ENCODE results near the gene OPA1. TPM values are rescaled to one million over a fixed set of nuclear protein-coding genes. Genes with fewer than 3 reads are reported as not detected.
A peak's percentile ranks its signal among the peaks of the same experiment; 100 is the strongest.
"Not testable (repeated sequence)": the region's sequence is repeated elsewhere in the genome, so short reads cannot be mapped to it uniquely, and the experiment has no call there.

OPA1 gene
- total RNA-seq, 1 experiment from 2014 or later = 75.4 TPM

DNA sequence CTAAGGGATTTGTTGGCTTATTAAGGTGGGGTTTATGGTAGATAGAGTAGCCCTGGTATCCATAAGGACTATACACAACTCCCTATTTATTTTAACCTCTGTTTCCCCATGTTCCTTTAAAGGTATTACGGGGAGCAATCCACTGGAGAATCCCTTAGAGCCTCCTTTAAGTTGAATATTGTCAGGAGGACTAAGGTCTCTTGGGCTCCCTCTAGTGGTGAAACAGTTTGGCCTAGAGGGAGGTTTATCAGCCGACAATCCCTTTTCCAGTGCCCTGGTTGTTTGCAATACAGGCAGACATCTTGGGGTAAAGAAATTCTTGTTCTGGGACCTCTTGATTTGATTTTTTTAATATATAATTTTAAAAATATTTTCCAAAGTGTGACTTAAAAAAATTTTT lies 12.9 kb downstream of the OPA1 start:
- no peak overlapping the region for H3K56ac ChIP-seq (ENCODE audit: insufficient read length, low read depth, low read length)
- H3K4me3 Mint-ChIP-seq = no peak overlapping the region
- no peak overlapping the region for H2AK5ac ChIP-seq (ENCODE audit: insufficient read length, low read length)
- no peaks in the 10 kb centered on the region for H3K27me3 ChIP-seq (ENCODE audit: insufficient read depth, low read length)
- TF ChIP-seq, protein P1, sequence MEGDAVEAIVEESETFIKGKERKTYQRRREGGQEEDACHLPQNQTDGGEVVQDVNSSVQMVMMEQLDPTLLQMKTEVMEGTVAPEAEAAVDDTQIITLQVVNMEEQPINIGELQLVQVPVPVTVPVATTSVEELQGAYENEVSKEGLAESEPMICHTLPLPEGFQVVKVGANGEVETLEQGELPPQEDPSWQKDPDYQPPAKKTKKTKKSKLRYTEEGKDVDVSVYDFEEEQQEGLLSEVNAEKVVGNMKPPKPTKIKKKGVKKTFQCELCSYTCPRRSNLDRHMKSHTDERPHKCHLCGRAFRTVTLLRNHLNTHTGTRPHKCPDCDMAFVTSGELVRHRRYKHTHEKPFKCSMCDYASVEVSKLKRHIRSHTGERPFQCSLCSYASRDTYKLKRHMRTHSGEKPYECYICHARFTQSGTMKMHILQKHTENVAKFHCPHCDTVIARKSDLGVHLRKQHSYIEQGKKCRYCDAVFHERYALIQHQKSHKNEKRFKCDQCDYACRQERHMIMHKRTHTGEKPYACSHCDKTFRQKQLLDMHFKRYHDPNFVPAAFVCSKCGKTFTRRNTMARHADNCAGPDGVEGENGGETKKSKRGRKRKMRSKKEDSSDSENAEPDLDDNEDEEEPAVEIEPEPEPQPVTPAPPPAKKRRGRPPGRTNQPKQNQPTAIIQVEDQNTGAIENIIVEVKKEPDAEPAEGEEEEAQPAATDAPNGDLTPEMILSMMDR (conservative IDR thresholded peaks at IDR 0.05) = peak; percentile 92
- peaks cover 28 to 29% of the 10 kb centered on the region in 2 experiments for H3K9me3 Mint-ChIP-seq
- no peak overlapping the region for H4K91ac ChIP-seq (ENCODE audit: insufficient read length, low read depth, low read length)
- no peak overlapping the region for H3K23ac ChIP-seq (ENCODE audit: insufficient read length, low read depth, low read length)
- H3K9ac ChIP-seq (ENCODE audit: extremely low read depth, insufficient read length, low read length) = no peak overlapping the region
- no peak overlapping the region for H2BK120ac ChIP-seq (ENCODE audit: low read depth, low read length, poor library complexity, severe bottlenecking)
- no peak overlapping the region for H2BK12ac ChIP-seq (ENCODE audit: insufficient read length, low read depth, low read length)
- peaks cover 9% of the 10 kb centered on the region; the same call in 1 of the 2 replicates for H3K79me2 ChIP-seq (ENCODE audit: insufficient read depth, low read length)
- no peak overlapping the region for H3K4ac ChIP-seq (ENCODE audit: low read depth, low read length)
- no peak overlapping the region for H2BK15ac ChIP-seq (ENCODE audit: low read depth, low read length)
- H2BK5ac ChIP-seq (ENCODE audit: insufficient read length, low read length) = no peak overlapping the region
- no peaks in the 10 kb centered on the region for H3K4me1 ChIP-seq (ENCODE audit: insufficient read depth, low read length)
- DNase-seq = peak; percentile 59
- no peak overlapping the region for H3K14ac ChIP-seq (ENCODE audit: insufficient read depth, low read length)
- no peak overlapping the region for H4K8ac ChIP-seq (replicated peaks; ENCODE audit: insufficient read length, low read depth, low read length)
- H4K5ac ChIP-seq (ENCODE audit: insufficient read length, low read depth, low read length) = no peak overlapping the region
- WGBS (ENCODE audit: extremely low coverage, insufficient read length, low lambda C conversion rate) = no CpG with 5 or more reads among the region's 2 CpGs
- no peak overlapping the region for H3K27ac Mint-ChIP-seq
- peaks cover 22 to 29% (median 26%) of the 10 kb centered on the region in 3 experiments for H3K36me3 Mint-ChIP-seq (ENCODE audit: insufficient read depth in 1 of 3, low read depth in 3 of 3)
- H3K4me1 Mint-ChIP-seq = peaks cover 0 to 2% of the 10 kb centered on the region in 2 experiments; a peak in 1 of 4 replicates
- no peaks in the 10 kb centered on the region for H3K27me3 Mint-ChIP-seq (ENCODE audit: low read depth)
- H3K18ac ChIP-seq (ENCODE audit: insufficient read length, low read depth, low read length) = no peak overlapping the region
- H3K4me2 ChIP-seq (ENCODE audit: insufficient read depth, insufficient read length, low read length) = no peak overlapping the region
- no peak overlapping the region for H3T11ph ChIP-seq (ENCODE audit: low read length)
- H2BK20ac ChIP-seq (ENCODE audit: low read depth, low read length, poor library complexity, severe bottlenecking) = no peak overlapping the region
- peaks cover 13% of the 10 kb centered on the region for H3K79me1 ChIP-seq (ENCODE audit: insufficient read depth, low read depth, low read length, poor library complexity, severe bottlenecking)
- H3K23me2 ChIP-seq (ENCODE audit: insufficient read length, low read depth, low read length, poor library complexity, severe bottlenecking) = no peaks in the 10 kb centered on the region
- H3K27ac ChIP-seq (ENCODE audit: insufficient read length, low read depth, low read length) = no peak overlapping the region
- no peak overlapping the region for H2AFZ ChIP-seq (ENCODE audit: low read length)
- H4K20me1 ChIP-seq (ENCODE audit: control insufficient read depth, insufficient read depth, insufficient read length) = no peaks in the 10 kb centered on the region
- H3K9me3 ChIP-seq (ENCODE audit: control insufficient read depth, low read depth, low read length) = no peaks in the 10 kb centered on the region

DNA sequence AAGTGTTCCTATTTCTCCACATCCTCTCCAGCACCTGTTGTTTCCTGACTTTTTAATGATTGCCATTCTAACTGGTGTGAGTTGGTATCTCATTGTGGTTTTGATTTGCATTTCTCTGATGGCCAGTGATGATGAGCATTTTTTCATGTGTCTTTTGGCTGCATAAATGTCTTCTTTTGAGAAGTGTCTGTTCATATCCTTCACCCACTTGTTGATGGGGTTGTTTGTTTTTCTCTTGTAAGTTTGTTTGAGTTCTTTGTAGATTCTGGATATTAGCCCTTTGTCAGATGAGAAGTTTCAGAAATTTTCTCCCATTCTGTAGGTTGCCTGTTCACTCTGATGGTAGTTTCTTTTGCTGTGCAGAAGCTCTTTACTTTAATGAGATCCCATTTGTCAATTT lies 13.9 kb downstream of the OPA1 start:
- H4K8ac ChIP-seq (replicated peaks; ENCODE audit: insufficient read length, low read depth, low read length); H3K4me2 ChIP-seq (ENCODE audit: insufficient read depth, insufficient read length, low read length); H4K91ac ChIP-seq (ENCODE audit: insufficient read length, low read depth, low read length): not testable (repeated sequence)

More for the DNA sequence above, 13.9 kb downstream of the OPA1 start:
- DNase-seq; H2AK5ac ChIP-seq (ENCODE audit: insufficient read length, low read length); H3K27ac Mint-ChIP-seq; H2AFZ ChIP-seq (ENCODE audit: low read length); H2BK5ac ChIP-seq (ENCODE audit: insufficient read length, low read length); H3K27me3 Mint-ChIP-seq (ENCODE audit: low read depth); H2BK120ac ChIP-seq (ENCODE audit: low read depth, low read length, poor library complexity, severe bottlenecking); H3K4me3 Mint-ChIP-seq; H4K20me1 ChIP-seq (ENCODE audit: control insufficient read depth, insufficient read depth, insufficient read length); H3T11ph ChIP-seq (ENCODE audit: low read length); H3K79me1 ChIP-seq (ENCODE audit: insufficient read depth, low read depth, low read length, poor library complexity, severe bottlenecking); H3K9ac ChIP-seq (ENCODE audit: extremely low read depth, insufficient read length, low read length); H3K23me2 ChIP-seq (ENCODE audit: insufficient read length, low read depth, low read length, poor library complexity, severe bottlenecking); H3K18ac ChIP-seq (ENCODE audit: insufficient read length, low read depth, low read length); H3K4ac ChIP-seq (ENCODE audit: low read depth, low read length); H2BK20ac ChIP-seq (ENCODE audit: low read depth, low read length, poor library complexity, severe bottlenecking); H3K27ac ChIP-seq (ENCODE audit: insufficient read length, low read depth, low read length); H4K5ac ChIP-seq (ENCODE audit: insufficient read length, low read depth, low read length); H2BK15ac ChIP-seq (ENCODE audit: low read depth, low read length); H3K4me1 ChIP-seq (ENCODE audit: insufficient read depth, low read length); H3K79me2 ChIP-seq (ENCODE audit: insufficient read depth, low read length); H3K4me1 Mint-ChIP-seq; H3K23ac ChIP-seq (ENCODE audit: insufficient read length, low read depth, low read length); H3K27me3 ChIP-seq (ENCODE audit: insufficient read depth, low read length); H2BK12ac ChIP-seq (ENCODE audit: insufficient read length, low read depth, low read length); H3K9me3 ChIP-seq (ENCODE audit: control insufficient read depth, low read depth, low read length); H3K14ac ChIP-seq (ENCODE audit: insufficient read depth, low read length); H3K56ac ChIP-seq (ENCODE audit: insufficient read length, low read depth, low read length): not testable (repeated sequence)
- peaks cover 30 to 39% (median 35%) of the 10 kb centered on the region in 3 experiments for H3K36me3 Mint-ChIP-seq (ENCODE audit: insufficient read depth in 1 of 3, low read depth in 3 of 3)
- peaks cover 37% of the 10 kb centered on the region in 2 experiments for H3K9me3 Mint-ChIP-seq
